GM12801 (cell line): Measurements from ENCODE around the gene XRN2.

ENCODE experiments used
- TF ChIP-seq, protein P1 (sequence below): IDR thresholded peaks from one replicate; pipeline ENCODE4 v1.5.1; 2011; ENCODE audit warnings: control low read depth; ENCODE audit not compliant: insufficient read length; ENCODE audit errors: extremely low read depth

The XRN2 gene

DNA sequence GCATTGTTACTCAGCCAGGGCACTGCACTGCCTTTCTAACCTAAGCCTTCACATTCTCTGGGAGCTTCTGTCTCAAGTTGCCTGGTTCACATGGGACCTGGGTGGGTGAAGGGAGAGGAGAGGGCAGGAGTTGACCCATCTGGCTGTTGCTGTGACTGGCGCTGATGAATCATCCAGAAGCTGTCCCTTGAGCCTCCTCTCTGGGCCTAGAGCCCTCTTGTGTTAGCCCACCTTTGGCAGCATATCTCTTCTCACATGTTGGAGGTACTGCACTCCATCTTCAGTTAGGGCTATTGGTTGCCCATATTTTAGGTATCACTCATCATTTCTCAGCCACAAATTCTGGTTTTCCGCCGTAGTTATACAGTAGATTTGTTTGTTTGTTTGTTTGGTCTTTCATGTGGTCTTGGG is 19.8 kb downstream of the XRN2 start:
- TF ChIP-seq, protein P1, sequence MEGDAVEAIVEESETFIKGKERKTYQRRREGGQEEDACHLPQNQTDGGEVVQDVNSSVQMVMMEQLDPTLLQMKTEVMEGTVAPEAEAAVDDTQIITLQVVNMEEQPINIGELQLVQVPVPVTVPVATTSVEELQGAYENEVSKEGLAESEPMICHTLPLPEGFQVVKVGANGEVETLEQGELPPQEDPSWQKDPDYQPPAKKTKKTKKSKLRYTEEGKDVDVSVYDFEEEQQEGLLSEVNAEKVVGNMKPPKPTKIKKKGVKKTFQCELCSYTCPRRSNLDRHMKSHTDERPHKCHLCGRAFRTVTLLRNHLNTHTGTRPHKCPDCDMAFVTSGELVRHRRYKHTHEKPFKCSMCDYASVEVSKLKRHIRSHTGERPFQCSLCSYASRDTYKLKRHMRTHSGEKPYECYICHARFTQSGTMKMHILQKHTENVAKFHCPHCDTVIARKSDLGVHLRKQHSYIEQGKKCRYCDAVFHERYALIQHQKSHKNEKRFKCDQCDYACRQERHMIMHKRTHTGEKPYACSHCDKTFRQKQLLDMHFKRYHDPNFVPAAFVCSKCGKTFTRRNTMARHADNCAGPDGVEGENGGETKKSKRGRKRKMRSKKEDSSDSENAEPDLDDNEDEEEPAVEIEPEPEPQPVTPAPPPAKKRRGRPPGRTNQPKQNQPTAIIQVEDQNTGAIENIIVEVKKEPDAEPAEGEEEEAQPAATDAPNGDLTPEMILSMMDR = no peak

DNA sequence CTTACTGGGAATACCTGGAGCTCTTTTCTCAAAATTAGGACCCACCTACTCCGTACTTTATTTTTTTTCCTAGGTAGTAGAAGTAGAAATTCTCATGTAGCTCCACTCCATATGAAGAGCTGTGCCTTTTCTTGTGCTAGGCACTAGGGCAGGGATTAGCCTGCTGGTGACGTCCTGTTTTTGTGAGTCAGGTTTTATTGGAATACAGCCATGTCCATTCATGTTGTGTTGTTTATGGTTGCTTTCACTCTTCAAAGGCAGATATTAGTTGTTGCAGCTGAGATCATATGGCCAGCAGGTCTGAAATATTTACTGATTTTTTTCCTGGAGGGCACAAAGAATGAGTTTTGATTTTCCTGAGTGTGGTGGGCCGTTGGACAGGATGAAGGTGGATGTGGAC is 20.5 kb downstream of the XRN2 start:
- TF ChIP-seq, protein P1 = no peak

GRCh38 chr20:21324126-21324525 is 21.0 kb downstream of the XRN2 start:
- TF ChIP-seq, protein P1 = no peak

DNA sequence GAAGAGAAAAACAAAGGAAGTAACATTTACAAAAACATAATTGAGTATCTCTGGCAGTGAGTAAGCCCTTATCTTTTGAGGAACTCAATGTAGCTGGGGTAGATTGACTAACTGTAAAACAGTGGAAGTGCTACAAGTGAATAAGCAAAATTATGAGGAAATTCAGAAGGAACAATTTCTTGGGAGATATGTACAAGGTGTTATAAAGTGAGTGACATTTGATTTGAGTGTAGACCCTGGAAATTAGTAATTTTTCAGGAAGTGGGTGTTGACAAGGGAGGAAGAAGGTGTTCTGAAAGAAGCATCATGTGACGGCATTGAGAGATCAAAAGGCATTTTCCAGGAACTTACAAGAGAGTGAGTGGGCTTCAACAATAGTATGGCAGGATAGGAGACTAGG is 22.2 kb downstream of the XRN2 start:
- TF ChIP-seq, protein P1 = no peak

- TF ChIP-seq, protein P1 = no peak
Observed at GRCh38 chr20:21326700-21327099, 23.6 kb downstream of the XRN2 start.

GRCh38 chr20:21336455-21337151 is 33.5 kb downstream of the XRN2 start:
- TF ChIP-seq, protein P1 = no peak

DNA sequence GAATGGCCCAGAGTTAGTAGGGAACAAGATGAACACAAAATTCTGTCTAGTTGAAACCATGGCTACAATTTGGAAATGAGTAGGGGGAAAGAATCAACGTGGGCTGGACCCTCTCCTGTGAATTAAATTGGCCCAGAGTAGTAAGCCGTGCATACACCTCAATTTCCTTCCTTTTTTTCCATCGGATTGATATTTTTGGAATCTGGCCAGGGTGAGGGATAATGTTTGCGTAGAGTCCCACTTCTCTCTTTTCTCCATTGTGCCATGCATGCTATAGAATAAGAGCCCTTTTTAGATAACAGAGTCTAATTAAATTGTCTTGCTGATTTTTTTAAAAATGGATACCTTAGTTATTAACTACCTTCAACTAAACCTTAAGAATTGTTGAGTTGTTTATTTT is 35.2 kb downstream of the XRN2 start:
- TF ChIP-seq, protein P1 = no peak
